H1 (cell line): ENCODE results near the gene SVOPL. TPM values are rescaled to one million over a fixed set of nuclear protein-coding genes. Genes with fewer than 3 reads are reported as not detected.

Experiments used
- CTCF ChIA-PET: fragments of 300-600 bp; sonication (Branson Sonifier 250); formaldehyde crosslinking; loops from one replicate; lab custom pipeline; 2021; ENCODE audit not compliant: partially characterized antibody; lab: Charles Lee
- POLR2A ChIA-PET: fragments of 300-600 bp; sonication (Branson Sonifier 250); formaldehyde crosslinking; loops from one replicate; lab custom pipeline; 2021; ENCODE audit warnings: inconsistent platforms; ENCODE audit not compliant: partially characterized antibody; lab: Charles Lee
- DNase-seq, 2 experiments: peaks; one replicate each; pipeline versions ENCODE4 v3.0.0 to v3.0.0-alpha.2; 2010 to 2022; ENCODE audit warnings: low spot score in 2 of 2, low read depth in 1 of 2, mixed read lengths in 1 of 2
- FAIRE-seq: peaks from 2 replicates; lab custom pipeline; 2011; peaks lifted over from hg19 to GRCh38; lab: Jason Lieb, UNC
- H2AFZ ChIP-seq: 2 replicates; pipeline ENCODE4 v1.8.1; 2012; ENCODE audit warnings: low read length, inconsistent platforms
- H2AK5ac ChIP-seq: 2 replicates; pipeline ENCODE4 v1.6.1; 2013; ENCODE audit warnings: low read depth, low read length
- H2BK120ac ChIP-seq: replicated peaks from 2 replicates; pipeline ENCODE3; 2013; ENCODE audit warnings: low read depth, low read length, inconsistent platforms
- H2BK12ac ChIP-seq: 2 replicates; pipeline ENCODE4 v1.6.1; 2013; ENCODE audit warnings: low read depth, low read length
- H2BK15ac ChIP-seq: 2 replicates; pipeline ENCODE4 v1.6.1; 2013; ENCODE audit warnings: low read length
- H2BK20ac ChIP-seq: 2 replicates; pipeline ENCODE4 v1.6.1; 2013; ENCODE audit warnings: low read length
- H2BK5ac ChIP-seq: 2 replicates; pipeline ENCODE4 v1.6.1; 2013; ENCODE audit warnings: low read depth, low read length
- H3K14ac ChIP-seq: 2 replicates; pipeline ENCODE4 v1.6.1; 2013; ENCODE audit warnings: inconsistent platforms; ENCODE audit not compliant: insufficient read length
- H3K18ac ChIP-seq: 2 replicates; pipeline ENCODE4 v1.6.1; 2013; ENCODE audit warnings: low read length; ENCODE audit errors: extremely low read depth
- H3K23ac ChIP-seq: 2 replicates; pipeline ENCODE4 v1.6.1; 2013; ENCODE audit warnings: inconsistent platforms; ENCODE audit not compliant: insufficient read length
- H3K23me2 ChIP-seq: 2 replicates; pipeline ENCODE4 v1.6.1; 2013; ENCODE audit warnings: low read depth, low read length
- H3K27ac ChIP-seq: 2 replicates; pipeline ENCODE4 v1.6.1; 2011; ENCODE audit warnings: low read depth, low read length, inconsistent platforms
- H3K27me3 ChIP-seq, 4 experiments: replicated peaks in 1 of 4; 1 replicate in 1 of 4; 2 replicates in 3 of 4; pipeline versions ENCODE4 v1.6.1 to v1.8.1; 2011 to 2013; ENCODE audit warnings: low read length in 3 of 4, mild to moderate bottlenecking in 3 of 4, inconsistent platforms in 2 of 4, mixed read lengths in 2 of 4, moderate library complexity in 1 of 4; ENCODE audit not compliant: control insufficient read depth in 3 of 4, insufficient read depth in 3 of 4; ENCODE audit errors: extremely low read depth in 1 of 4
- H3K36me3 ChIP-seq, 4 experiments: 2 replicates each; pipeline versions ENCODE4 v1.6.1 to v1.8.1; 2011 to 2013; ENCODE audit warnings: mild to moderate bottlenecking in 4 of 4, low read length in 3 of 4, moderate library complexity in 2 of 4, control low read depth in 1 of 4, inconsistent platforms in 1 of 4; ENCODE audit not compliant: insufficient read depth in 4 of 4, control insufficient read depth in 2 of 4
- H3K4ac ChIP-seq: replicated peaks from 2 replicates; pipeline ENCODE3; 2013; ENCODE audit warnings: low read length, low read depth, mixed read lengths, inconsistent platforms; ENCODE audit not compliant: insufficient read length
- H3K4me1 ChIP-seq, 4 experiments: replicated peaks in 1 of 4; 1 replicate in 1 of 4; 2 replicates in 3 of 4; pipeline versions ENCODE4 v1.6.1 to v1.8.1; 2011 to 2013; ENCODE audit warnings: low read length in 3 of 4, inconsistent platforms in 2 of 4, mixed read lengths in 1 of 4; ENCODE audit not compliant: insufficient read depth in 4 of 4, control insufficient read depth in 3 of 4
- H3K4me2 ChIP-seq, 2 experiments: 2 replicates each; pipeline versions ENCODE4 v1.6.1 to v1.8.1; 2011 to 2013; ENCODE audit warnings: low read depth in 2 of 2, low read length in 2 of 2, control low read depth in 1 of 2, inconsistent platforms in 1 of 2, mild to moderate bottlenecking in 1 of 2; ENCODE audit not compliant: insufficient read depth in 1 of 2
- H3K4me3 ChIP-seq, 4 experiments: fragments of 200-600, 300-600 bp in 1 of 4; sonication (generic), shearing (Covaris generic), sonication (Bioruptor Twin) in 1 of 4; 2 replicates each; pipeline versions ENCODE4 v1.5.1 to v1.8.1; 2011 to 2016; ENCODE audit warnings: low read length in 4 of 4, low read depth in 3 of 4, control low read depth in 2 of 4, inconsistent platforms in 2 of 4, mild to moderate bottlenecking in 2 of 4, mixed read lengths in 1 of 4, moderate library complexity in 1 of 4; ENCODE audit not compliant: insufficient read depth in 2 of 4; ENCODE audit errors: extremely low read depth in 1 of 4
- H3K56ac ChIP-seq: replicated peaks from 2 replicates; pipeline ENCODE3; 2013; ENCODE audit warnings: low read depth, mild to moderate bottlenecking, mixed read lengths, low read length, inconsistent platforms; ENCODE audit not compliant: insufficient read length
- H3K79me1 ChIP-seq: 2 replicates; pipeline ENCODE4 v1.6.1; 2013; ENCODE audit warnings: low read depth, low read length, control low read depth
- H3K79me2 ChIP-seq, 2 experiments: 2 replicates each; pipeline versions ENCODE4 v1.6.1 to v1.8.1; 2012 to 2013; ENCODE audit warnings: low read length in 2 of 2, mild to moderate bottlenecking in 2 of 2, inconsistent platforms in 1 of 2; ENCODE audit not compliant: insufficient read depth in 2 of 2, control insufficient read depth in 1 of 2
- H3K9ac ChIP-seq, 4 experiments: replicated peaks in 1 of 4; 1 replicate in 1 of 4; 2 replicates in 3 of 4; pipeline versions ENCODE4 v1.6.1 to v1.8.1; 2011 to 2013; ENCODE audit warnings: low read depth in 3 of 4, low read length in 3 of 4, control low read depth in 2 of 4, mild to moderate bottlenecking in 2 of 4, moderate library complexity in 2 of 4, inconsistent platforms in 1 of 4; ENCODE audit errors: extremely low read depth in 1 of 4
- H3K9me3 ChIP-seq, 2 experiments: 2 replicates each; pipeline versions ENCODE4 v1.6.1 to v1.8.1; 2012 to 2013; ENCODE audit warnings: mild to moderate bottlenecking in 2 of 2, moderate library complexity in 2 of 2, control low read depth in 1 of 2, inconsistent platforms in 1 of 2, low read depth in 1 of 2, low read length in 1 of 2, mixed read lengths in 1 of 2; ENCODE audit not compliant: insufficient read depth in 2 of 2
- H4K20me1 ChIP-seq, 2 experiments: replicated peaks in 1 of 2; 2 replicates each; pipeline versions ENCODE3 to v1.8.1; 2011 to 2013; ENCODE audit warnings: inconsistent platforms in 2 of 2, low read length in 2 of 2, mild to moderate bottlenecking in 1 of 2; ENCODE audit not compliant: insufficient read depth in 2 of 2, control insufficient read depth in 1 of 2
- H4K5ac ChIP-seq: 2 replicates; pipeline ENCODE4 v1.6.1; 2013; ENCODE audit warnings: low read length, low read depth, mixed read lengths, inconsistent platforms; ENCODE audit not compliant: insufficient read length
- H4K8ac ChIP-seq: 2 replicates; pipeline ENCODE4 v1.8.0; 2013; ENCODE audit warnings: mild to moderate bottlenecking, moderate library complexity, low read length, inconsistent platforms; ENCODE audit not compliant: insufficient read depth; ENCODE audit errors: extremely low read depth
- H4K91ac ChIP-seq: replicated peaks from 2 replicates; pipeline ENCODE3; 2013; ENCODE audit warnings: low read length, mixed read lengths, inconsistent platforms; ENCODE audit not compliant: insufficient read length
- ASH2L ChIP-seq: fragments of 200-600, 300-600 bp; sonication (generic); IDR thresholded peaks from one replicate; pipeline ENCODE4 v1.7.1; 2017; ENCODE audit warnings: low read length
- BRCA1 ChIP-seq: IDR thresholded peaks from 2 replicates; pipeline ENCODE4 v1.6.1; 2012; ENCODE audit warnings: low read depth, low read length, improper control_type of control experiment
- CBX8 ChIP-seq: fragments of 300-800, 300-1000 bp; sonication (generic); IDR thresholded peaks from 2 replicates; pipeline ENCODE4 v1.7.1; 2016; ENCODE audit warnings: low read depth, low read length, borderline replicate concordance
- CTCF ChIP-seq, 3 experiments: IDR thresholded peaks; 1 replicate in 2 of 3; 2 replicates in 1 of 3; pipeline versions ENCODE4 v1.5.1 to v1.6.1; 2011; ENCODE audit warnings: low read length in 3 of 3, mild to moderate bottlenecking in 3 of 3, inconsistent platforms in 2 of 3, low read depth in 1 of 3, moderate library complexity in 1 of 3; ENCODE audit not compliant: insufficient read depth in 1 of 3; ENCODE audit errors: control extremely low read depth in 1 of 3
- EZH2 ChIP-seq: fragments of 200-600 bp; sonication (generic); IDR thresholded peaks from 2 replicates; pipeline ENCODE4 v1.7.1; 2012; ENCODE audit warnings: low read depth, mild to moderate bottlenecking, moderate library complexity, low read length, inconsistent platforms; ENCODE audit not compliant: severe bottlenecking
- HDAC6 ChIP-seq: IDR thresholded peaks from one replicate; pipeline ENCODE4 v1.7.1; 2012; ENCODE audit warnings: low read depth, mild to moderate bottlenecking, inconsistent platforms, low read length, moderate library complexity
- KDM1A ChIP-seq: fragments of 200-600, 300-600 bp; sonication (generic); IDR thresholded peaks from 2 replicates; pipeline ENCODE4 v1.7.1; 2016; ENCODE audit warnings: mild to moderate bottlenecking, low read length, borderline replicate concordance
- RBBP5 ChIP-seq: IDR thresholded peaks from 2 replicates; pipeline ENCODE4 v1.7.1; 2012; ENCODE audit warnings: low read depth, mild to moderate bottlenecking, inconsistent platforms, low read length, moderate library complexity, borderline replicate concordance
- SAP30 ChIP-seq: fragments of 300-600 bp; sonication (generic); IDR thresholded peaks from 2 replicates; pipeline ENCODE4 v1.7.1; 2012; ENCODE audit warnings: low read length, moderate library complexity, mild to moderate bottlenecking, inconsistent platforms; ENCODE audit not compliant: insufficient read depth, insufficient replicate concordance
- SP4 ChIP-seq: IDR thresholded peaks from 2 replicates; pipeline ENCODE4 v1.6.1; 2012; ENCODE audit warnings: low read length, inconsistent platforms
- SRF ChIP-seq: IDR thresholded peaks from 2 replicates; pipeline ENCODE4 v1.6.1; 2011; ENCODE audit warnings: mild to moderate bottlenecking, low read depth, low read length, moderate library complexity
- WGBS, 2 experiments: shearing (Covaris generic) in 1 of 2; methylation state at CpG; one replicate each; pipeline versions ENCODE4 v1.1.6 to v1.1.7; 2013 to 2015; ENCODE audit warnings: low lambda C conversion rate in 2 of 2, mixed read lengths in 2 of 2, inconsistent platforms in 1 of 2, low coverage in 1 of 2, missing lambda C conversion rate in 1 of 2; ENCODE audit not compliant: insufficient replicate concordance in 2 of 2, insufficient coverage in 1 of 2, insufficient read length in 1 of 2; ENCODE audit errors: extremely low coverage in 1 of 2, missing lambda C conversion rate in 1 of 2; 5-methylcytosine and 5-hydroxymethylcytosine counted together
- polyA plus RNA-seq, 7 experiments: library from polyadenylated mRNA; depleted of rRNA in 3 of 7; stranded (reverse) in 5 of 7; unstranded in 2 of 7; fragments of >200 nt in 5 of 7; fragments of 200-250 nt in 2 of 7; gene quantifications; 1 replicate in 5 of 7; 2 replicates in 1 of 7; 4 replicates in 1 of 7; pipeline versions ENCODE4 v1.2.1 to v1.2.3, GENCODE V29; 2011 to 2013; ENCODE audit warnings: missing spikeins in 2 of 7, mixed read lengths in 2 of 7
- total RNA-seq: library from RNA; stranded (reverse); fragmentation: NEBNext Ultra II Directional; extraction: Animal tissue kit (Norgen Biotek cat#: 25700); gene quantifications from 2 replicates; pipeline ENCODE4 v1.2.1, GENCODE V29; 2021

SVOPL gene
- total and polyA plus RNA-seq, 2 of the 8 experiments (the other 6 are each of a cell fraction or from before 2014, with no cell fraction given) = 1.1 to 1.4 TPM

DNA sequence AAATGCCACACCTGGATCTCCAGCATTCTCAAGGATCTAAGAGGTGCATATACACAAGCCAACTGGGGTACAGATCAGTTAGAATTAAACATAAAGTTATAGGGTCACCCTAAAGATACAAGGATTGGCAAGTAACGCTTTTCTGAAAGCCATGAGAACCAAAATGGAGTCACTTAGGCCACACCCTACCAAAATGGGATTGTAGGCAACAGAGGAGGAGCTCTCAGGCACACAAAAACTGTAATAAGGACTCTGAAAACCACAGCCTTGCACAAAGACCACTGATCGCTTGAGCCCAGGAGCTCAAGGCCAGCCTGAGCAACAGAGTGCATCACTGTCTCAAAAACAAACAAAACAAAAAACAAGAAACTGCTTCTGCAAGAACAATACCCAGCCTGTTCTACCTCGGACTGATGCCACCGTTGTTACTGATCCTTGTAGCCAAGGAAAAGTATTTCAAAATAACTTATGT is 35.5 kb downstream of the SVOPL start:
- Histone ChIP-seq H3K9me3 (peaks cover 0 to 4% of the 10 kb centered on the region in 2 experiments; a peak in 1 of 4 replicates), H3K18ac (peak overlapping the region; percentile 44), H3K4me1 (peaks cover 7 to 39% (median 19%) of the 10 kb centered on the region in 4 experiments), H3K4me3 (no peak overlapping the region), H2BK15ac (no peak overlapping the region), H3K23me2 (no peaks in the 10 kb centered on the region; the same call in 1 of the 2 replicates), H3K36me3 (no peaks in the 10 kb centered on the region), H3K4ac (peak overlapping the region; percentile 46), H3K23ac (no peak overlapping the region), H3K56ac (no peak overlapping the region), H2AFZ (no peak overlapping the region), H2BK120ac (no peak overlapping the region), H3K79me2 (no peaks in the 10 kb centered on the region), H3K4me2 (peak overlapping the region; percentile 50 to 60; a peak in 2 of 4 replicates), H4K20me1 (no peaks in the 10 kb centered on the region), H2BK12ac (0 out of 2 replicates have a peak overlapping the region, but pooled peaks have one; percentile 1), H2BK20ac (no peak overlapping the region), H3K27ac (no peak overlapping the region), H3K14ac (no peak overlapping the region), H3K27me3 (no peaks in the 10 kb centered on the region; a peak in 2 of 7 replicates), H3K79me1 (no peaks in the 10 kb centered on the region), H2AK5ac (no peak overlapping the region), H2BK5ac (no peak overlapping the region), H4K91ac (no peak overlapping the region), H4K8ac (no peak overlapping the region), H3K9ac (no peak overlapping the region), H4K5ac (no peak overlapping the region)
- POLR2A ChIA-PET = no interaction called here
- CTCF ChIA-PET = interaction anchor here (0.6 to 2.6 kb wide), 4 partner anchors 20 to 655 kb away, joined by 3 to 15 read pairs (median 6); no protein-coding TSS in a partner anchor
- FAIRE-seq = no peak
- 83% methylated on average over 4 of the region's 4 CpGs; no CpG with 5 or more reads in 1 of the 2 experiments for WGBS, 2 experiments
- DNase-seq = no peak
- no peak for TF ChIP-seq KDM1A
- no peak for TF ChIP-seq SRF
- TF ChIP-seq EZH2 = no peak
- TF ChIP-seq RBBP5 = no peak
- no peak for TF ChIP-seq BRCA1
- TF ChIP-seq CBX8 = no peak
- no peak for TF ChIP-seq SAP30
- no peak for TF ChIP-seq SP4
- no peak for TF ChIP-seq ASH2L
- TF ChIP-seq CTCF (IDR thresholded peaks at IDR 0.05; ENCODE audit: control extremely low read depth in 1 of 3, insufficient read depth in 1 of 3, low read depth in 1 of 3, low read length in 3 of 3) = no peak
- no peak for TF ChIP-seq HDAC6
